Endometrial microvascular endothelial cells (primary cell): ENCODE measurements around the gene KRT15. TPM values are rescaled to one million over a fixed set of nuclear protein-coding genes. Genes with fewer than 3 reads are reported as not detected.

Experiments
- in situ Hi-C: cut with HindIII; loops from 2 replicates; pipeline ENCODE4 v1.10.0; 2017; ENCODE audit warnings: low sequenced_read_pairs, low pct_unique_long_range_greater_than_20kb; ENCODE audit errors: inconsistent ontology term
- total RNA-seq: library from RNA; depleted of rRNA; stranded (reverse); fragments of >200 nt; gene quantifications from one replicate; pipeline ENCODE4 v1.2.3, GENCODE V29; 2015; ENCODE audit errors: inconsistent ontology term

KRT15 gene
- total RNA-seq: 14.1 TPM

- in situ Hi-C loops: no loop called here
Measured at GRCh38 chr17:41518789-41519449, at the start of gene KRT15. Gene KRT15 (minus strand): TSS chr17:41518890. CDS start chr17:41518827, 63 bp downstream.

- in situ Hi-C loops: no loop called here
Measured at GRCh38 chr17:41567317-41567716, 48.6 kb upstream of the KRT15 start.

GRCh38 chr17:41565338-41565737 is 46.6 kb upstream of the KRT15 start:
- in situ Hi-C loops: no loop called here

- in situ Hi-C loops: no loop called here
Measured at GRCh38 chr17:41563607-41564170, 45.0 kb upstream of the KRT15 start.

GRCh38 chr17:41561554-41561953 is 42.9 kb upstream of the KRT15 start:
- in situ Hi-C loops: no loop called here

- in situ Hi-C loops: no loop called here
Measured at GRCh38 chr17:41559548-41559947, 40.9 kb upstream of the KRT15 start.

GRCh38 chr17:41556931-41557330 is 38.2 kb upstream of the KRT15 start:
- in situ Hi-C loops: no loop called here

GRCh38 chr17:41556306-41556705 is 37.6 kb upstream of the KRT15 start:
- in situ Hi-C loops: no loop called here

GRCh38 chr17:41555105-41555887 is 36.6 kb upstream of the KRT15 start:
- in situ Hi-C loops: no loop called here

- in situ Hi-C loops: no loop called here
Measured at GRCh38 chr17:41553987-41554680, 35.4 kb upstream of the KRT15 start.

- in situ Hi-C loops: no loop called here
Measured at GRCh38 chr17:41553176-41553575, 34.5 kb upstream of the KRT15 start.

- in situ Hi-C loops: no loop called here
Measured at GRCh38 chr17:41552455-41552854, 33.8 kb upstream of the KRT15 start.

- in situ Hi-C loops: no loop called here
Measured at GRCh38 chr17:41551365-41551764, 32.7 kb upstream of the KRT15 start.

GRCh38 chr17:41549596-41550039 is 30.9 kb upstream of the KRT15 start:
- in situ Hi-C loops: loop anchor here (10.0 kb wide), 1 partner anchor 85 kb away; no protein-coding TSS in a partner anchor

GRCh38 chr17:41548844-41549595 is 30.3 kb upstream of the KRT15 start:
- in situ Hi-C loops: loop anchor here (10.0 kb wide), 1 partner anchor 86 kb away; no protein-coding TSS in a partner anchor

GRCh38 chr17:41547921-41548843 is 29.5 kb upstream of the KRT15 start:
- in situ Hi-C loops: loop anchor here (10.0 kb wide), 1 partner anchor 87 kb away; no protein-coding TSS in a partner anchor

- in situ Hi-C loops: loop anchor here (10.0 kb wide), 1 partner anchor 87 kb away; no protein-coding TSS in a partner anchor
Measured at GRCh38 chr17:41547378-41547841, 28.7 kb upstream of the KRT15 start.
